Stimulated activated CD8-positive, alpha-beta memory T cell treated with anti-CD3 and anti-CD28 coated beads, Interleukin-15, amount 100 ng/mL, for 1 hour (primary cell): Measurements from ENCODE around the gene GRXCR2.
"Not testable (repeated sequence)": the region's sequence is repeated elsewhere in the genome, so short reads cannot be mapped to it uniquely, and the experiment has no call there.

Experiments used
- DNase-seq: peaks from one replicate; pipeline ENCODE4 v3.0.0-alpha.2; 2020; ENCODE audit warnings: low read depth

The GRXCR2 gene

DNA sequence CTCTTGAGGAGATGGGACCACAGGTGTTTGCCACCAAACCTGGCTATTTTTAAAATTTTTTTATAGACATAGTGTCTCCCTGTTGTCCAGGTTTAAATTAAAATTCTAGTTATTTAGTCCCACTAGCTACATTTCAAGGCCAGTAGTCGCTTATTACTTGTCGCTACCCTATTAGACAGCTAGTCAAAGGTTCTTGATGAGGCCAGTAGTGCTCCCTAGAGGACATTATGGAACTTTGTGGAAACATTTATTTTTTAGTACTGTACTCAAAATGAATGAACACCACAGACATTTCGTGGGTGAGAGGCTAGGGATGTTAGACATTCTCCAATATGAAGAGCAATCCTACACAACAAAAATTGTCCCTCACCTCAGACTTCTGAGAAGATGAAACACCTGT, 14.4 kb upstream of the GRXCR2 start:
- no peak for DNase-seq

DNA sequence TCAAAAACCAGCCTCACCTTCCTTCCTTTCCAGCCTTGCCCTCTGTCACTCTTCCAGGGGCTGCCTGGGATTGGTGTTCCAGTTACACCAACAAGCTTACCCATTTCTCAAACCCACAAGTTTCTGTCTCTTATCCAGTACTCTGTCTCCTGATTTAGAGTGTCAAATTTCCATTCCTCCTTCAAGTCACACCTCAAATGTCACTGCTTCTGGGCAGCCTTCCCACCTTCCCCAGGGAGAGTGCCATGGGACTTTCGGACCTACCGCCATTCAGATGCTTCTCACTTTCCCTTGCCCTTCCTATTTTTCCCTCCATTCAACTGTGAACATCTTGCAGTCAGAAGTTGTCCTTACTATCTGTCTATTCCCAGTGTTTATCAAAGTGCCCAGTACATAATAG, 2.0 kb upstream of the GRXCR2 start:
- no peak for DNase-seq

DNA sequence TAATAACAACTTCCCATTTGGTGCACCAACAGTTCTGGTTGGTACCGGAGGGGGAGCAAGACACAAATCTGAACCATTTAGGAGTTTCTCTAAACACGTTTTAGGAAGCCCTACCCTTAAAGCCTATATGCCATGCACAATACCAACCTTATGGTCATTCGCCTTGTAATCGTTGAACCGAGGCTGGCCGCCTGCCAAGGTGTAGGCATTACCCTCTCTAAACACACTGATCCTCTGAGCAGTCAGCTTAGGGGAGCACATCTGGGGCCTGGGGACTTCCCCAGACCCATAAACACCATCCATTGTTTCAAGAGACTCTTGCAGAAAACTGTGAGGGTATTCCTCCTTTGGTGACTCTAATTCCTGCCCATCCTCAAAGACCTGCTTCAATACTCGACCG, 328 bp downstream of the GRXCR2 start:
- DNase-seq, result no peak

DNA sequence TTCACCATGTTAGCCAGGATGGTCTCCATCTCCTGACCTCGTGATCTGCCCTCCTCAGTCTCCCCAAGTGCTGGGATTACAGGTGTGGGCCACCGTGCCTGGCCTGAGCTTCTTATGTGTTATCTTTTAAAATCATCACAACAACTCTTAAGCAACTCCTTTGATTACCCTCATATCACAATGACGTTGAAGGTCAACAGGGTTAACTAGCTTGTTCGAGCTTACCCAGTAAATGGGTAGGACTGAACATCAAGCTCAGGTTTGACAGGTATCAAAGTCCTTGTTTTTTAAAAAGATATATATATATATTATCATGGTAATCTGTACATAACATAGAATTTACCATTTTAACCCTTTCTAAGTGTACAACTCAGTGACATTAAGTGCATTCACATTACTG, 3.1 kb downstream of the GRXCR2 start:
- DNase-seq, result no peak

DNA sequence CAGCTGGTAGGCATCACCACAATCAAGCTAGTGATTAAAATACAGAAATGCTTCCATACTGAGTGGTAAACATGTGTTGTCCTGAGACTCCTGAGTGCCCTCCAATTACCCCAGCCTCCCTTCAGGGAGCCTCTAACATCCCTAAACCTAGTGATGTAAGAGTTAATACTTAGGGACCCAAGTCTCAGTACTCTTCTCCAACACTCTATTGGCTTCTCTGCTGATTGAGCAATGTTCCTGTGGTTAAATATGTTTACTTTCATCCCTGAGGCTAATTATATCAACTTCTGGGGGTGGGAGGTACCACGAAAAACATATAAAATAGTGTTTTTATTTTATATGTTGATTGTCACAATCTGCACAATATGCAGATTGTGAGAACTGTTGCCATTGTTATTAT, 5.0 kb downstream of the GRXCR2 start:
- no peak for DNase-seq

DNA sequence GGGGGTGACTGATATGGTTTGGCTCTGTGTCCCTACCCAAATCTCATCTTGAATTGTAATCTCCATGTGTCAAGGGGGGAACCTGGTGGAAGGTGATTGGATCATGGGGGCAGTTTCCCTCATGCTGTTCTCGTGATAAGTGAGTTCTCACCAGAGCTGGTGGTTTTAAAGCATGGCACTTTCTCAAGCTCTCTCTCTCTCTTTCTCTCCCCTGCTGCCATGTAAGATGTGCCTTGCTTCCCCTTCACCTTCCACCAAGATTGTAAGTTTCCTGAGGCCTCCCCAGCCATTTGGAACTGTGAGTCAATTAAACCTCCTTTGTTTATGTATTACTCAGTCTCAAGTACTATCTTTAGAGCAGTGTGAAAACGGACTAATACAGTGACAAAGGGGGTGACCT, 8.4 kb downstream of the GRXCR2 start:
- not testable (repeated sequence) for DNase-seq

DNA sequence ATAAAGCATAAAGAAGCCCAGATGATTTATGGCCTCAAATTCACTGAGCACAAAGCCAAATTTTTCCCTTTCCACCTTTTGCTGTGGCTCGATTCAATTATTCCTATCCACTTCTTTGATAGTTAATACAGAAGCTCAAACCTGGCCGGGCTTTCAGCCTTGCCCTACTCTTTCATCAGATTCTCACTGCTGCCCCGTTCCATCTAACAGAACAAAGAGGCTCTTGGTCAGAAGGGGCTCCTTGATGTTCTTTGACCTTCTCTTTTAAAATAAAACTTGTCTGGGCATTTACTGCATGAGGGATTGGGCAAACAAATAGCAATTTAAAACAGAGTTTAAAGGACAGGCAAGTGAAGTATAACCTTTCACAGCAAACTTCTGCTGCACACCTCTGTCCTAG, 9.8 kb downstream of the GRXCR2 start:
- no peak for DNase-seq

DNA sequence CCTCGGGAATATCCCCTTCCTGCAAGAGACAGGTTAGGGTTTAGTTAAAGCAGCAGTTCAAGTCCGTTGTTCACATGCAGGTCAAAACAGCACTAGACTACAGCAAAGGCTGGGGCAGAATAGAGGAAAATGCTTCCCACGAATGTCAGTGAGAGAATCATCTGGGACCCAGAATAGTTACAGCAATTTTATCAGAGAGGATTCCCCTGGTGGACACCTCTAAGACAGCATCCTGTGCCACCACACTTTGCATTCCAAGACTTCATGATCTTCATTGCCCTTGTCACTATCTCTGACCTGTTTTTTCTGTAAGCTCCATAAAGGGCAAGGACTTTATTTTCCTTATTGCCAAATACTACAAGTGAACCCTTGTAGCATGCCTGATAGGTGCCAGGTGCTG, 12.9 kb downstream of the GRXCR2 start:
- no peak for DNase-seq

DNA sequence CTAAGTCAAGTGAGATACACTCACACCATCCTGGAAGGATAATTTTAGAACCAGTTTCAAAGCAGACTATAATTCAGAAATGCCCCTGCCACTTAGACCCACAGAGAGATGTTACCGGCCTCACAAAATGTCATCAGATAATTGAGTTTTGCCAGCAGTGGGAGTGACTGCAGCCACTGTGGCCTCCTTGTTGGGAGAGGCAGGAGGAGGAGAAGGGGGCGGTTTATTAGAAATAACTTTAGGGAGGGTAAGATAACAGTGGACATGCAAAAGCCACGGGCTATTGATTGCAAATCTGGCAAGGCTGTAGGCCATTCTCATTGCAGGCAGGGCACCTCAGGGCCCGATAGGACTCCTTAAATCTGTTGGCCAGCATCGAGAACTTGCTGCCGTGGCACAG, 13.4 kb downstream of the GRXCR2 start:
- no peak for DNase-seq

DNA sequence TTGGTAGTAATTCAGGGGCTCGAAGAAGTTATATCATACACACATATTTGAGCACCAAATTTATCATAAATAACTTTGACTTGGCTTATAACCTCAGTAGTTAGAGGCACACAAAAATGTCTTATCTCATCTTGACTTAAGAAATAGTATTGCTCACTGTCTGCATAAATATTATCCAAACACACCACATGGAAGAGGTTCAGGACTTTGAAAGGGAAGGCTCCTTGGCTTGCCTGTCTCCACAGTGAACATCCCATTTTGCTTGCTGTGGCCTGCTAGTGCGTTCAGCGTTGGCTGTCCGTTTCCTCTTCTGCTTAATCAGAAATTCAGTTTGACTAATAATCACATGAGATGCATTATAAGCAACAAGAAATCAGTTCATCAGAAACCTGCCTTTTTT, 13.9 kb downstream of the GRXCR2 start:
- no peak for DNase-seq

DNA sequence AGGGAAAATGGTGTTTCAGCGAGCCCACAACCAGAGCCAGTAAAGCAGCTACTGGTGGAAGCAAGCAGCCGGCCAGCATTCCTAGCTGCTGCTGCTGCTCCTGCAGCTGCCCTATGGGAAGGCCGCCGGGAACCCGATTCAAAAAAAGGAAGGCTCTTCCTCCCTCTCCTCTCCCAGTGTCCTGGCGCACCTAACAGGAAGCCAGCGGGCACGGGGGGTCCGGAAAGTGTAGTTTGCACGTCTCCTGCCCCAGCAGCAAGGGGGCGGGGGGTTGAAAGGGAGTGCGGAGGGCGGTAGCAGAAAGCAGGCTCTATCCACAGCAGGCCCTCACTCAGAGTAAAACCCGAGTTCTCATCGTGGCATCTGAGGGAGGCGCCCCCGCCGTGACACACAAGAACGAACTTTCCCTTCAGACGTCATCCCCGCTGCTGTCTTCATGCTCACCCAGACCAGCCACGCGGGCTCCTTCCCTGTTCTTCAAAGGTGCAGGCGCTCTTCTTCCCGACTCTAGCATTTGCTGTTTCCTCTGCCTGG, 16.5 kb downstream of the GRXCR2 start:
- no peak for DNase-seq

DNA sequence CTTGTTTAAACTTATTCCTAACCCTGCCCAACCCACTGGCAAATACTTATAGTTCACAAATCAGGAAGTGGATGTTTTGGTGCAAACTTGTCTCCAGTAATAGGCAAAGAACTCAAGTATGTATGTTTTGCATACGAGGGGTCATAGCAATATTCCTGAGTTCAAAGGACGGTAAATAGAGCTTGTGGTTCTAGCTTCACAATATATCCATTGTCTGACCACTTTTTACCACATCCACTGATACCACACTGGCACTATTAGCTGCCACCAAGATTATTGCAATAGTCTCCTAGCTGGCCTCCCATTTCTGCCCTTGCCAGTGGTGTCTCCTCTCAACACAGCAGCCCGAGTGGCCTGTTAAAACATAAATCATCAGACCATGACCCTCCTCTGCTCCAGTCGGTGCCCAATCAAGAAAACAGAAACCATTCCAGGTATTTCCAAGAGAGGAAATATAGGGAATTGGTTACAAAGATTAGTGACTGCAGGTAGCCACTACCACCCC, 17.0 kb downstream of the GRXCR2 start:
- DNase-seq, result no peak

DNA sequence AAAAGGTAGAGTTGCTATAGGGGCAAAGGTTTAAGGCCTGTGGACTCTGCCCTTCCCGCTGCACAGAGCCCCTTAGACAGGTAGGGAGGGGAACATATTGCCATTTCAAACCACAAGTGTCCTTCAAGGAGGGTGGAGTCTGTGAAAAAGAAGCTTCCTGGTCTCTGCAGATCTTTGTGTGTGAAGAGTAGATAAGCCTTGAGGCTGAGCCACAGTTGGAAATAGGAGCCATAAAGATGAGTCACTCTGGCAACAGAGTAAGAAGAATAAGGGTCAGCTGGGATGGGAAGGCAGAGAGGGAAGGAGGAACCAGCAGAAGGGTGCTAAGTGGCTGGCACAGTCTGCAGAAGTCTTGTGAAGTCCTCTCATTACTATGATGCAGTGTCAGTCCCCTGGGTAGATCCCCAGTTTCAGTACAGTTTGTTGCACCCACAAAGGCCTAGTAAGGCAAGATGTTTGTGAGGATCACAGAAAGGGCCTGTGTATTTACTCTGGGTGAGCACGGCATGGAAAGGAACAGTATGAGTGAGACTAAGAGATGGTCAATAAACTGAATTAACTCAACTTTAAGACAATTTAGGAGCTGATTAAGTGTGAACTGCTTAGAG, 18.1 kb downstream of the GRXCR2 start:
- no peak for DNase-seq

DNA sequence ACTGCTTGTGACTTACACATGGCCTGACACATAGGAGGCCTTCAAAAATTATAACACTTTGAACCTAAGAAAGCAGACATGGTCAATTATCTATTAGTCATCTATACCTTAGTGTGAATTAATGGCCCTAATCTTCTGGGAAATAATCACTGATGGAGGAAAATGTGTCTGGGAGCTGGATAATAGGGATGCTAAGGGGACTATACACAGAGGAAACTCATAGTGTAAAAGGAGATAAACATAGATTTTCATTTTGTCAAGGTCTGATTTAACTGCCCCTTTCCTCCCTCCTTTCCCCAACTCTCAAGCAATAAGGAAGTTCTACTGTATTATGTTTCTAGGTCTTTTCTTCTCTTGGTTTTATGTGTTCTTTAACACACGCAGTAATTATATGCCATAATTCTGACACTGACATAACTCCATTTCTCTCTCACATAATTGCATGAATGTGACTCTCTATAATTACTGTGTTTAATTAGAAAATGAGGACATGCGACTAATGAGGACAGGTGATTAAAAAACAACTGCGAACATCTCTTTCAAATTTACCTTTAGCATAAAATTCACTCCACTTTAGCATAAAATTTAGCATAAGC, 18.9 kb downstream of the GRXCR2 start:
- no peak for DNase-seq

DNA sequence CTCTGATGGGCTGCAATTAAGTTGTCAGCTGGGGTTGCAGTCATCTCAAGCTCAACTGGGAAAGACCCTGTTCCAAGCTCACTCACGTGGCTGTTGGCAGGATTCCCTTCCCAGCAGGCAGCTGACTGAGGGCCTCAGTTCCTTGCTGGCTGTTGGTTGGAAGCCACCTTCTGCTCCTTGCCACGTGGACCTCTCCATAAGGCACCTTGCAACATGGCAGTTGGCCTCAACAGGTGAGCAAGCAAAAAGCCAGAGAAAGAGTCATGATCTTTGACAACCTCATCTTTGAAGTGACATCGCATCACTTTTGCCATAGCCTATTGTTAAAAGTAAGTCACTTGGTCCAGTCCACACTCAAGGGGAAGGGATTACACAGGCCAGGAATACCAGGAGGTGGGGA, 19.8 kb downstream of the GRXCR2 start:
- DNase-seq, result no peak

DNA sequence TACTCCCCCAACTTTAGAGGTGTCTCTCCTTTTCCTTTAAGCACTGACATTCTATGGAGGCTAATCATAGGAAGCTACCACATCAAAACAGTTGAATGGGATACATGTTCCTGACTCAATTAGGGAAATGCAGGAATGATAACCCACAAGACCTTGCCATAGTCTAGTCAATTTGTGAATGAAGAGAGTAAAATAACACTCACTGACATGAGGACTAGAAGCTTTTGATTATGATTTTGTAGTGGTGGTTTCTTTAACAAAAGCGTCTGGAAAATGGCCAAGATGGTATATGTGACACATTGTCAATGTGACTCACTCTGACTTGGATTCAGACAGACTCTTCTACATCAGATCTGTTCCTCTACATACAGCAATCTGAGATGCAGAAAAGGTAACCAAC, 24.0 kb downstream of the GRXCR2 start:
- no peak for DNase-seq

DNA sequence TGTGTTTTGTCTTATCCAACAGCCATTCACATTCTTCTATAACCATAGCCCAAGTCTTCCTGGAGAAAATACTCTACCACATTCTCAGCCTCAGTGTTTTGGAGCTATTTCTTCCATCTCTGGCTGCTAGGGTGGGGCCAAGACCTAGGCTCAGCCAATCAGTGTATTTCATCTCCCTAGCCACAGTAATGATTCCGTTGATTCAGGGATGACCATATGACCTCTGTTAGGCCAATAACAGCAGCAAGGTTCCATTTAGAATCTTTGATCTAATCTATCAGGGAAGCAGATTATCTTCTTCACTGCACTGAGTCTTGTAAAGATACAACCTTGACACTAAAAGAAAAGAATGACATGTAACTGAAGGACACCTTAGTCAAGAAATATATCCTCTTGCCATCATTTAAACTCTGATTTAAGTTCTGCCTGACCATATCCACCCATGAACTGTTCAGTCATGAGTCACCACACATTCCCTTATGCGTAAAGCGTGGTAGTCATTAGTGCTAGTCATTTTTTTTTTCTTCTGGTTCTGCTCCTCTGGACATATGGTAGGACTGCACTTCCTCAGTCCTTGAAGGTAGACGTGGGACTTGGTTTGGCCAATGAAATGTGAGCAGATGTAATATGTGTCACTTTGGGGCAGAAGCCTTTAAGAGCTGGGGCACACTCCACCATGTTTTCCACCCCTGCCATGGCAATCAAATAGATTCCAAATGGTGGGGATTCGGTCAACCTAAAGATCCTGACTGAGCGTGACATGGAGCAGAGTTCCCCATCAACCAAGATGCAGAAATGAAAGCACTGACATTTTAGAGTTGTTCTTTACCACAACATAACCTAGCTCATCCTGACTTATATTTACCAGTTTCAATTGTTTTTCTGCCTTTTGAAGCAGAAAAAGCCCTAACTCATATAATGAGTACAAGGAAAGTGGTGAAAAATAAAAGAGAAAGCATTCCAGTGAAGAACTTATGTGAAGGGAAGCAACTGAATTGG, 25.0 kb downstream of the GRXCR2 start:
- no peak for DNase-seq

DNA sequence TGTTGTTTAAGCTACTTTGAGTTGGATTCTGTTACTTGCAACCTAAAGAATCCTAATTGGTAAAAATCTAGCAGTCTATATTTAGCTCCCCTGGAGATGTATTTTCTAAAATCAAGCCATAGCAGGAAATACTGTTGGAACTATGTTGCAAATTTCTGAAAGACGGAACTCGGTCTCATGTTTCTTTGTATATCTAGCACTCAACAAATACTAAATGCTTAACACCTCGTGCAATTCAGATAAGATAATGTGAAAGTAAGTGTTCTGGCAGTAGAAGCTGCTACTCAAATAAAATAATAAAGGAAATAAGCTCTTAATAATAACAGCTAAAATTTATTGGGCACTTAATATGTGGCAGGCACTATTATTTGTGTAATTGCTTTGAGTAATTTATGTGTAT, 26.7 kb downstream of the GRXCR2 start:
- DNase-seq, result no peak

DNA sequence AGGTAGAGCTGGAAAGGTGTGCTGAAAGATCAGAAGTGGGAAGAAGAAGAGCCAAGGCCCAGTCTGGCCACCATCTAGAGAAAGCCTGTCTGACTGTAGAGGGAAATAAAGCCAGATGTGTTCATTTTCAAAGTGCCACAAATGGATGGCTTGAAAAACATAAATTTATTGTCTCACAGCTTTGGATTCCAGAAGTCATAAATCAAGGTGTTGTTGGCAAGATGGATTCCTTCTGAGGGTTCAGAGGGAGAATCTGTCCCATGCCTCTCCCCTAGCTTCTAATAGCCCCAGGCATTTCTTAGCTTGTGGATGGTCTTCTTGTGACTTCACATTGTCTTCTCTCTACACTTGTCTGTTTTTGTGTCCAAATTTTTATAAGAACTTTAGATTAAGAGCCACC, 31.5 kb downstream of the GRXCR2 start:
- no peak for DNase-seq

DNA sequence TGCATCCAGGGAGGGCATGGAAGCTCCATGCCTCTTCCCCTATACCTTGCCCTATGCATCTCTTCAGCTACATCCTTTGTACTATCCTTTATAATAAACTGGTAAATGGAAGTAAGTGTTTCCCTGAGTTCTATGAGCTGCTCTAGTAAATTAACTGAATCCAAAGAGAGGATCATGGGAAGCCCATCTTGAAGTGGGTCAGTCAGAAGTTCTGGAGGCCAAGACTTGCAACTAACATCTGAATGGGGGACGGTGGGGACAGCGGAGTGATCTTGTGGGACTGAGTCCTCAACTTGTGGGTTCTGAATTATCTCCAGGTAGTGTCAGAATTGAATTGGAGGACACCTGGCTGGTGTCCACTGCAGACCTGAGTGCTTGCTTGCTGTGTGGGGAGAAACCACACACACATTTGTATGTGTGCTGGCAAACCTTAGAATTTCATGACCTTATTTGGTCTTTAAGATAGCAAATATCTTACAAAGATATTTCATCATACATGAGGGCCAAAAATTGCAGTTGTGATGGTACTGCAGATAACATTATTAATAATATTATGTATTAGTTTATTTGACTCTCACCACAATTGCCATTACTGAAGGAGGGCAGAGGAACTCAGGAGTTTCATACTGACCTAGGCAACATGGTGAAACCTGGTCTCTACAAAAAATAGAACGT, 32.2 kb downstream of the GRXCR2 start:
- DNase-seq, result no peak

DNA sequence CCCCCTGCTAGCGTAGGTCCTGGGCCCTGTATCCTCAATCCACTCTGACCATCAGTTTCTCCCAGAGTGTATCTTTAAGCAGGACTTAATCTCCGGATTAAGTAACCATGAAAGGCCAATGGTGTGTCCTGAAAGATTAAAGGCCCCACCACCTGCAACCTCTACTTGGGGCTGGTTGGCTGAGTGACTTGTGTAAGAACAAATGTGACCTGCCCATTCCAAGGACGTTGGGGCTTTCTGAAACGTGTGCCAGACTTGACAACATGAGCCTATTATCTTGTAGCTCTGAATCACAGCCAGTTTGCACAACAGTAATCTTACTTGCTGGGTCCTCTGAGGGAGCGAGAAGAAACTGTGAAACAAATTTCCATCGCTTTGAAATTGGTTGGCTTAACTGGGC, 34.5 kb downstream of the GRXCR2 start:
- no peak for DNase-seq

DNA sequence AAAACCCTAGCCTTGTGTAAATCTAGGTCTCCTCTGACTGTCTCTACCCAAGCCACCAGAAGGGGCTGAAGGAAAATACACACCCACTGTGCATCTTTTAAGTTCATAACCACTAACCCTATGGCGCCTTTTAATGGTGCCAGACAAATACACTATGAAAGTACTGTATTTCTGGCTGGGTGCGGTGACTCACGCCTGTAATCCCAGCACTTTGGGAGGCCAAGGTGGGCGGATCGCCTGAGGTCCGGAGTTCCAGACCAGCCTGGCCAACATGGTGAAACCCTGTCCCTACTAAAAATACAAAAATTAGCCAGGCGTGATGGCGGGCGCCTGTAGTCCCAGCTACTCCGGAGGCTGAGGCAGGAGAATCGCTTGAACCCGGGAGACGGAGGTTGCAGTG, 36.6 kb downstream of the GRXCR2 start:
- DNase-seq, result not testable (repeated sequence)
